SU-DHL-6 (cell line): ENCODE measurements around the gene SFTPB.

Source experiments
- EZH2phosphoT487 ChIP-seq: fragments of 200-600 bp; sonication (generic), shearing (Covaris generic); conservative IDR thresholded peaks from 2 replicates; pipeline ENCODE4 v1.6.1; 2018; ENCODE audit warnings: mild to moderate bottlenecking, antibody characterized with exemption, low read length, moderate library complexity, mixed read lengths
- TF ChIP-seq, protein P1 (sequence below): fragments of 200-600 bp; sonication (generic); IDR thresholded peaks from one replicate; pipeline ENCODE4 v1.5.1; 2017; ENCODE audit warnings: antibody characterized with exemption, mild to moderate bottlenecking, low read length, moderate library complexity; ENCODE audit not compliant: insufficient read depth, poor library complexity, severe bottlenecking

DNA sequence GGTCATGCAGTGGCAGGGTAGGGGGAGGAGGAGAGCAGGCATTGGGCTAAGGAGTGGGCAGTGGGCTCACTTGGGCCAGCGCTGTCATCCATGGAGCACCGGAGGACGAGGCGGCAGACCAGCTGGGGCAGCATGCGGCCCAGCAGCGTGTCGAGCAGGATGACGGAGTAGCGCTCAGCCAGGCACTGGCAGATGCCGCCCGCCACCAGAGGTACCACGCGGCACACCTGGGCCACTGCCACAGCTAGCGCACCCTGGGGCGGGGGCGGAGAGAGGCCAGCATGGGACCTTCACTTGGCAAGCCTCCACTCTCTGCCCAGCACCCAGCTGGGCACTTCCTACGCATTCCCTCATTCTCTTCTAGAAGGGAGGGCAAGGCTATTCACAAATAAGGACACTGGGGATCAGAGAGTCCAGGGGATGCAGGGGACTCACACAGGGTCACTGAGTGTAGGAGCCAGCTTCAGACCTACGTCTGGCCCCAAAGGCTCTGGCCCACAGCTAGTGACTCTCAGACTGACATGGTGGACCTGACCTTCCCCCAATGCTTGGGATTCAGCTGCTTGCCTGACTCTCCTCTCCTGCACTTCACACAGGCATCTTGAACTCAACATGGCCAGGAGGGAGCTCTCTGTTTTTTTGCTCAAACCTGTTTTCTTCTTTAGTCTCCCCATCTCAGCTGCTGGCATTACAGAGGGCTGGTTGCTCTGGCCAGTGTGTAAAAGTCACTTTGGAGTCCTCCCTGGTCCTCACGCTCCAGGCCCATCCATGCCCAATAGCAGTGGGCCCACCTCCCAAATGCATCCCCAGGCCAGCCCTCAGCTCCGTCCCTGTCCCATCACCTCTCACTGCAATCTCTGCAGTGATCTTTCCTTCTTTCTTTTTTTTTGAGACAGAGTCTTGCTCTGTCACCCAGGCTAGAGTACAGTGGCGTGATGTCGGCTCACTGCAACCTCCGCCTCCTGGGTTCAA is 4.1 kb downstream of the SFTPB start:
- TF ChIP-seq, protein P1, sequence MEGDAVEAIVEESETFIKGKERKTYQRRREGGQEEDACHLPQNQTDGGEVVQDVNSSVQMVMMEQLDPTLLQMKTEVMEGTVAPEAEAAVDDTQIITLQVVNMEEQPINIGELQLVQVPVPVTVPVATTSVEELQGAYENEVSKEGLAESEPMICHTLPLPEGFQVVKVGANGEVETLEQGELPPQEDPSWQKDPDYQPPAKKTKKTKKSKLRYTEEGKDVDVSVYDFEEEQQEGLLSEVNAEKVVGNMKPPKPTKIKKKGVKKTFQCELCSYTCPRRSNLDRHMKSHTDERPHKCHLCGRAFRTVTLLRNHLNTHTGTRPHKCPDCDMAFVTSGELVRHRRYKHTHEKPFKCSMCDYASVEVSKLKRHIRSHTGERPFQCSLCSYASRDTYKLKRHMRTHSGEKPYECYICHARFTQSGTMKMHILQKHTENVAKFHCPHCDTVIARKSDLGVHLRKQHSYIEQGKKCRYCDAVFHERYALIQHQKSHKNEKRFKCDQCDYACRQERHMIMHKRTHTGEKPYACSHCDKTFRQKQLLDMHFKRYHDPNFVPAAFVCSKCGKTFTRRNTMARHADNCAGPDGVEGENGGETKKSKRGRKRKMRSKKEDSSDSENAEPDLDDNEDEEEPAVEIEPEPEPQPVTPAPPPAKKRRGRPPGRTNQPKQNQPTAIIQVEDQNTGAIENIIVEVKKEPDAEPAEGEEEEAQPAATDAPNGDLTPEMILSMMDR: no peak
- no peak for TF ChIP-seq EZH2phosphoT487
